ELF-1 (cell line): ENCODE measurements around the gene PPP2R5B.
A peak's percentile ranks its signal among the peaks of the same experiment; 100 is the strongest.

Experiments
- DNase-seq: peaks from one replicate; pipeline ENCODE4 v3.0.0-alpha.2; 2016; ENCODE audit warnings: low read depth, low spot score

The PPP2R5B gene

GRCh38 chr11:64928957-64929356 lies 4.5 kb downstream of the PPP2R5B start:
- no peak for DNase-seq

- DNase-seq = no peak
Measured at GRCh38 chr11:64929625-64930024, 5.1 kb downstream of the PPP2R5B start.

GRCh38 chr11:64930340-64930739 lies 5.9 kb downstream of the PPP2R5B start:
- DNase-seq = no peak

- DNase-seq = no peak
Measured at GRCh38 chr11:64931290-64931689, 6.8 kb downstream of the PPP2R5B start.

GRCh38 chr11:64932324-64932723 lies 7.8 kb downstream of the PPP2R5B start:
- DNase-seq = no peak

- no peak for DNase-seq
Measured at GRCh38 chr11:64933213-64933934, 8.9 kb downstream of the PPP2R5B start.

- DNase-seq = no peak
Measured at GRCh38 chr11:64933935-64934681, 9.6 kb downstream of the PPP2R5B start.

GRCh38 chr11:64934682-64935358 lies 10.3 kb downstream of the PPP2R5B start:
- no peak for DNase-seq

- DNase-seq = peak; percentile 88
Measured at GRCh38 chr11:64935359-64936081, 11.0 kb downstream of the PPP2R5B start, which contains the start of gene GPHA2. TSS of gene GPHA2 (minus strand) at chr11:64935893. CDS start at chr11:64935460, 433 bp downstream.

GRCh38 chr11:64936539-64936938 lies 12.1 kb downstream of the PPP2R5B start:
- no peak for DNase-seq

GRCh38 chr11:64947208-64947814 lies 22.8 kb downstream of the PPP2R5B start:
- DNase-seq = peak; percentile 22

- no peak for DNase-seq
Measured at GRCh38 chr11:64951529-64951928, 27.0 kb downstream of the PPP2R5B start.

- no peak for DNase-seq
Measured at GRCh38 chr11:64954201-64954600, 29.7 kb downstream of the PPP2R5B start.

- no peak for DNase-seq
Measured at GRCh38 chr11:64959498-64959897, 35.0 kb downstream of the PPP2R5B start.

GRCh38 chr11:64960719-64961118 lies 36.2 kb downstream of the PPP2R5B start:
- DNase-seq = no peak

GRCh38 chr11:64963072-64963631 lies 38.7 kb downstream of the PPP2R5B start:
- no peak for DNase-seq

GRCh38 chr11:64967375-64967774 lies 42.9 kb downstream of the PPP2R5B start:
- no peak for DNase-seq

- DNase-seq = no peak
Measured at GRCh38 chr11:64969209-64969608, 44.7 kb downstream of the PPP2R5B start.

- DNase-seq = no peak
Measured at GRCh38 chr11:64970731-64971151, 46.3 kb downstream of the PPP2R5B start.

GRCh38 chr11:64971421-64972233 lies 47.1 kb downstream of the PPP2R5B start, which contains the start of gene MAJIN:
TSS of gene MAJIN (minus strand) at chr11:64972108. CDS start at chr11:64959405, 12,703 bp downstream.
- peak; percentile 93 for DNase-seq
